OCI-LY1 (cell line): ENCODE measurements around the gene DEAF1.
"Not testable (repeated sequence)": the region's sequence is repeated elsewhere in the genome, so short reads cannot be mapped to it uniquely, and the experiment has no call there.

Source experiments
- EZH2 ChIP-seq: fragments of 200-600 bp; sonication (generic), shearing (Covaris generic); IDR thresholded peaks from 2 replicates; pipeline ENCODE4 v1.8.0; 2017; ENCODE audit warnings: borderline replicate concordance, mixed run types, mild to moderate bottlenecking, antibody characterized with exemption, low read length, moderate library complexity, mixed read lengths
- TF ChIP-seq, protein P1 (sequence below): fragments of 200-600 bp; sonication (generic), shearing (Covaris generic); IDR thresholded peaks from 2 replicates; pipeline ENCODE4 v1.5.1; 2017; ENCODE audit warnings: mild to moderate bottlenecking, antibody characterized with exemption, low read length, moderate library complexity, mixed read lengths

DNA sequence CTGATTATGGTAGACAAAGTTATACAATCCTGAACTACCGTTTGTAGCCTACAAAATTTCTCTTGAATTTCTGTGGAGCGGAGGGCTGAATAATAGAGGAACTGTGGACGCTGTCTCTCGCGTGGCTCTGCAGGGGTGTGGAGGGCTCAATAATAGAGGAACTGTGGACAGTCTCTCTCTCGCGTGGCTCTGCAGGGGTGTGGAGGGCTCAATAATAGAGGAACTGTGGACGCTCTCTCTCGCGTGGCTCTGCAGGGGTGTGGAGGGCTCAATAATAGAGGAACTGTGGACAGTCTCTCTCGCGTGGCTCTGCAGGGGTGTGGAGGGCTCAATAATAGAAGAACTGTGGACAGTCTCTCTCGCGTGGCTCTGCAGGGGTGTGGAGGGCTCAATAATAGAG lies 41.9 kb downstream of the DEAF1 start:
- TF ChIP-seq, protein P1, sequence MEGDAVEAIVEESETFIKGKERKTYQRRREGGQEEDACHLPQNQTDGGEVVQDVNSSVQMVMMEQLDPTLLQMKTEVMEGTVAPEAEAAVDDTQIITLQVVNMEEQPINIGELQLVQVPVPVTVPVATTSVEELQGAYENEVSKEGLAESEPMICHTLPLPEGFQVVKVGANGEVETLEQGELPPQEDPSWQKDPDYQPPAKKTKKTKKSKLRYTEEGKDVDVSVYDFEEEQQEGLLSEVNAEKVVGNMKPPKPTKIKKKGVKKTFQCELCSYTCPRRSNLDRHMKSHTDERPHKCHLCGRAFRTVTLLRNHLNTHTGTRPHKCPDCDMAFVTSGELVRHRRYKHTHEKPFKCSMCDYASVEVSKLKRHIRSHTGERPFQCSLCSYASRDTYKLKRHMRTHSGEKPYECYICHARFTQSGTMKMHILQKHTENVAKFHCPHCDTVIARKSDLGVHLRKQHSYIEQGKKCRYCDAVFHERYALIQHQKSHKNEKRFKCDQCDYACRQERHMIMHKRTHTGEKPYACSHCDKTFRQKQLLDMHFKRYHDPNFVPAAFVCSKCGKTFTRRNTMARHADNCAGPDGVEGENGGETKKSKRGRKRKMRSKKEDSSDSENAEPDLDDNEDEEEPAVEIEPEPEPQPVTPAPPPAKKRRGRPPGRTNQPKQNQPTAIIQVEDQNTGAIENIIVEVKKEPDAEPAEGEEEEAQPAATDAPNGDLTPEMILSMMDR, result not testable (repeated sequence)
- TF ChIP-seq EZH2, result not testable (repeated sequence)
